GM12878 (cell line): ENCODE measurements around the gene LIN7B.
A peak's percentile ranks its signal among the peaks of the same experiment; 100 is the strongest.

Experiments
- CTCF ChIP-seq, 3 experiments: IDR thresholded peaks in 2 of 3; conservative IDR thresholded peaks in 1 of 3; 2 replicates each; pipeline ENCODE4 v1.5.1; 2011; ENCODE audit warnings: low read depth in 3 of 3, low read length in 3 of 3, mild to moderate bottlenecking in 3 of 3, control low read depth in 2 of 3, moderate library complexity in 2 of 3, inconsistent platforms in 1 of 3, mixed read lengths in 1 of 3; ENCODE audit not compliant: control insufficient read depth in 2 of 3, insufficient read depth in 1 of 3; ENCODE audit errors: extremely low read depth in 1 of 3
- PKNOX1 ChIP-seq: fragments of 450-650 bp; IDR thresholded peaks from 2 replicates; pipeline ENCODE4 v1.6.1; 2016; ENCODE audit warnings: mild to moderate bottlenecking
- RAD21 ChIP-seq: IDR thresholded peaks from 2 replicates; pipeline ENCODE4 v1.6.1; 2011; ENCODE audit warnings: mild to moderate bottlenecking, low read depth, low read length, moderate library complexity; ENCODE audit not compliant: insufficient read depth

GRCh38 chr19:49106648-49107135, 7.5 kb upstream of the LIN7B start:
- TF ChIP-seq CTCF (IDR thresholded peaks at IDR 0.05 in 2 of 3, conservative IDR thresholded peaks at IDR 0.05 in 1 of 3; ENCODE audit: control insufficient read depth in 2 of 3, extremely low read depth in 1 of 3, insufficient read depth in 1 of 3, low read depth in 3 of 3, low read length in 3 of 3) (peak; percentile 67 to 88 (median 83)), PKNOX1 (no peak), RAD21 (0 out of 2 replicates have a peak, but pooled peaks have one; percentile 19)
